ENCODE data around the gene PLCL2. TPM values are rescaled to one million over a fixed set of nuclear protein-coding genes. Genes with fewer than 3 reads are reported as not detected.
A peak's percentile ranks its signal among the peaks of the same experiment; 100 is the strongest.

The PLCL2 gene
- total RNA-seq, 1 experiment from 2014 or later, result 3.0 TPM

DNA sequence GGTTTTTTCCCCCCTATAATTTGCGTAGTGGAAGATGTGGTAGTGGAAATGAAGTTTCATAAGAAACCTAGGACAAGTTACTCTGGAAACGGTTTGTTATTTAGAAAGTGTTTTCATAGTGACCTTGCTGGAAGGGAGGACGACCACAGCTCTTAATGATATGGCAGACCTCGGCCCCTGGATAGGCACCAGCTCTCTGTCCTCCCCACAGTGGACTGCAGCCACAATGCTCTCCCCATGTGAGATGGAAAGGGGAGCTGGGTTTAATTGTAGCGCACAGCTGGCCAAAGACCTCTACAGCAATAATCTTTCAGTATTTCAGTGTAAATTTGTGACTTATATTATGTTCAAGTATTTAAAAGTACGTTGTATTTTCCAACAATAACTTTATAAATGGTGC, 151.2 kb downstream of the PLCL2 start:
- POLR2A ChIA-PET, result no interaction called here

DNA sequence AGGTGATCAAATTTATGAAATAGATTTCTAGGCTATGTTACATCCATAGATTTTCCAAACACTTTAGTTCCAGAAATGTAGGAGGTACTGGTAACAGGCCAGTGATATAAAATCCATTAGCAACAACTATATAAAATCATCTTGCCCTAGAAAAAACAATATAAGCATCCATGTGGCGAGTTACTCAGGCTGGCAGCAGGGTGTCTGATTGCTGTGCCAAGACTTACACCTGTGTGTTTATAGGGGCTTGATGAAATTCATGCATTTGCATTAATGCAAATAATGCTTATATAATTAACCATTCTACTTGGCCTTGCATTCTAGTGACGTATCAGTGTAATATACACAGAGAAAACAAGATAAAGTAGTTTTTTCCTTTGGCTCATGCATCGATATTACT, 153.4 kb downstream of the PLCL2 start:
- Histone ChIP-seq H3K4me3 (ENCODE audit: low read depth in 2 of 2, low read length in 2 of 2) (no peak overlapping the region), H3K4me1 (ENCODE audit: control insufficient read depth, insufficient read depth, low read length) (peaks cover 4% of the 10 kb centered on the region), H3K36me3 (ENCODE audit: control insufficient read depth, insufficient read depth, low read length) (no peaks in the 10 kb centered on the region), H3K27me3 (ENCODE audit: control insufficient read depth, insufficient read depth, low read length) (no peaks in the 10 kb centered on the region), H3K9me3 (ENCODE audit: control insufficient read depth, insufficient read depth, low read depth, low read length) (no peaks in the 10 kb centered on the region), H3K27ac (ENCODE audit: low read length) (no peak overlapping the region)
- in situ Hi-C loops (cut with HindIII; ENCODE audit: low pct_unique_long_range_greater_than_20kb, low sequenced_read_pairs), result no loop called here
- CTCF ChIA-PET, result interaction anchor here (0.6 kb wide), 1 partner anchor 188 kb away, joined by 5 read pairs; no protein-coding TSS in a partner anchor
- no TSS peak for BruUV-seq (replicated peaks)
- intact Hi-C loops (cut with micrococcal nuclease; ENCODE audit: unreplicated experiment), result loop anchor here (10.0 kb wide), 2 partner anchors 197 to 433 kb away; partner anchors contain the start of gene DAZL
- POLR2A ChIA-PET, result no interaction called here
- DNase-seq (ENCODE audit: low read depth, low spot score), result no peak
- no peak for TF ChIP-seq POLR2AphosphoS5 (IDR thresholded peaks at IDR 0.05; ENCODE audit: low read depth, low read length)
- no peak for TF ChIP-seq SIN3A (IDR thresholded peaks at IDR 0.05; ENCODE audit: borderline replicate concordance, insufficient read depth, low read depth, low read length)
- TF ChIP-seq CTCF (IDR thresholded peaks at IDR 0.05), result no peak
- TF ChIP-seq TCF7L2 (IDR thresholded peaks at IDR 0.05; ENCODE audit: low read depth, low read length), result no peak
- TF ChIP-seq, protein P1, sequence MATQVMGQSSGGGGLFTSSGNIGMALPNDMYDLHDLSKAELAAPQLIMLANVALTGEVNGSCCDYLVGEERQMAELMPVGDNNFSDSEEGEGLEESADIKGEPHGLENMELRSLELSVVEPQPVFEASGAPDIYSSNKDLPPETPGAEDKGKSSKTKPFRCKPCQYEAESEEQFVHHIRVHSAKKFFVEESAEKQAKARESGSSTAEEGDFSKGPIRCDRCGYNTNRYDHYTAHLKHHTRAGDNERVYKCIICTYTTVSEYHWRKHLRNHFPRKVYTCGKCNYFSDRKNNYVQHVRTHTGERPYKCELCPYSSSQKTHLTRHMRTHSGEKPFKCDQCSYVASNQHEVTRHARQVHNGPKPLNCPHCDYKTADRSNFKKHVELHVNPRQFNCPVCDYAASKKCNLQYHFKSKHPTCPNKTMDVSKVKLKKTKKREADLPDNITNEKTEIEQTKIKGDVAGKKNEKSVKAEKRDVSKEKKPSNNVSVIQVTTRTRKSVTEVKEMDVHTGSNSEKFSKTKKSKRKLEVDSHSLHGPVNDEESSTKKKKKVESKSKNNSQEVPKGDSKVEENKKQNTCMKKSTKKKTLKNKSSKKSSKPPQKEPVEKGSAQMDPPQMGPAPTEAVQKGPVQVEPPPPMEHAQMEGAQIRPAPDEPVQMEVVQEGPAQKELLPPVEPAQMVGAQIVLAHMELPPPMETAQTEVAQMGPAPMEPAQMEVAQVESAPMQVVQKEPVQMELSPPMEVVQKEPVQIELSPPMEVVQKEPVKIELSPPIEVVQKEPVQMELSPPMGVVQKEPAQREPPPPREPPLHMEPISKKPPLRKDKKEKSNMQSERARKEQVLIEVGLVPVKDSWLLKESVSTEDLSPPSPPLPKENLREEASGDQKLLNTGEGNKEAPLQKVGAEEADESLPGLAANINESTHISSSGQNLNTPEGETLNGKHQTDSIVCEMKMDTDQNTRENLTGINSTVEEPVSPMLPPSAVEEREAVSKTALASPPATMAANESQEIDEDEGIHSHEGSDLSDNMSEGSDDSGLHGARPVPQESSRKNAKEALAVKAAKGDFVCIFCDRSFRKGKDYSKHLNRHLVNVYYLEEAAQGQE (IDR thresholded peaks at IDR 0.05; ENCODE audit: insufficient read depth in 1 of 2, low read depth in 2 of 2, low read length in 1 of 2), result no peak
- no peak for ATAC-seq

More for the DNA sequence above, 151.2 kb downstream of the PLCL2 start:
- DNase-seq (ENCODE audit: low read depth, low spot score) (no peak), ATAC-seq (no peak)
- H3K27ac ChIP-seq (ENCODE audit: low read length), result no peak overlapping the region
- peaks cover 4% of the 10 kb centered on the region for H3K4me1 ChIP-seq (ENCODE audit: control insufficient read depth, insufficient read depth, low read length)
- H3K36me3 ChIP-seq (ENCODE audit: control insufficient read depth, insufficient read depth, low read length), result no peaks in the 10 kb centered on the region
- BruUV-seq (replicated peaks), result no TSS peak
- no peak for TF ChIP-seq SIN3A (IDR thresholded peaks at IDR 0.05; ENCODE audit: borderline replicate concordance, insufficient read depth, low read depth, low read length)
- CTCF ChIA-PET, result no interaction called here
- intact Hi-C loops (cut with micrococcal nuclease; ENCODE audit: unreplicated experiment) (loop anchor here (10.0 kb wide), 2 partner anchors 199 to 431 kb away; partner anchors contain the start of gene DAZL), in situ Hi-C loops (cut with HindIII; ENCODE audit: low pct_unique_long_range_greater_than_20kb, low sequenced_read_pairs) (no loop called here)
- no peaks in the 10 kb centered on the region for H3K9me3 ChIP-seq (ENCODE audit: control insufficient read depth, insufficient read depth, low read depth, low read length)
- no peak overlapping the region for H3K4me3 ChIP-seq (ENCODE audit: low read depth in 2 of 2, low read length in 2 of 2)
- H3K27me3 ChIP-seq (ENCODE audit: control insufficient read depth, insufficient read depth, low read length), result no peaks in the 10 kb centered on the region

DNA sequence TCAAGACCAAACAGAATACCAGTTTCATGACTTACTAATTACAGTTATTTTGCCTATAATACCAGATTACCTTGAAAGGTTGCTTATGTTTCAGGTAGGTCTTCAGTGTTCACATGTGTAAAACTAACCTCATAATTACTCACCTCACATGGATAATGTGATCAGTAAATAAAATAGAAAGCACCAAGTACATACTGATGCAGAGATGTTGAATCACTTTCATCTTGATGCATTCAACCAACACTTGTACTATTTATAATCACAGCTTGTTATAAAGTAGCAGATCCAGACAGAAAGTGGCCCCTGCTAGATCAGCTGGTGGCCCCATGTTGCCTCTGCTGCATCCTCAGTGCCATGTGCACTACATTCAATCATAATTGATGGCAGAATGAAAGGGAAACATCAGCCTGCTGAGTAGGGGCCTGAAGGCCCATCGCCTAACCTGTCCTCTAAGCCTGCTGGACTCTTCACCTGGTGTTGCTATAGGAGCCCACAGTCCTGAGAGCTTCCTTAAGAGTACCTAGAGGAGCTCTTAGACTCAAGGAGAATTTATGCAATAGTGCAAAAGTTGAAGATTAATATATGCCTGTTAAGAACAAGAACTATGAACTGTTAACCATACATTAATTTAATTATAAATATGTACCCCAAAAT, 154.3 kb downstream of the PLCL2 start:
- Histone ChIP-seq H3K9me3 (ENCODE audit: control insufficient read depth, insufficient read depth, low read depth, low read length) (no peaks in the 10 kb centered on the region), H3K27me3 (ENCODE audit: control insufficient read depth, insufficient read depth, low read length) (no peaks in the 10 kb centered on the region), H3K27ac (ENCODE audit: low read length) (peak overlapping the region; percentile 2; the same call in 1 of the 2 replicates), H3K4me1 (ENCODE audit: control insufficient read depth, insufficient read depth, low read length) (peaks cover 4% of the 10 kb centered on the region), H3K36me3 (ENCODE audit: control insufficient read depth, insufficient read depth, low read length) (no peaks in the 10 kb centered on the region), H3K4me3 (ENCODE audit: low read depth in 2 of 2, low read length in 2 of 2) (no peak overlapping the region)
- TF ChIP-seq POLR2AphosphoS5 (IDR thresholded peaks at IDR 0.05; ENCODE audit: low read depth, low read length), result no peak
- no peak for TF ChIP-seq TCF7L2 (IDR thresholded peaks at IDR 0.05; ENCODE audit: low read depth, low read length)
- no peak for TF ChIP-seq CTCF (IDR thresholded peaks at IDR 0.05)
- no peak for TF ChIP-seq SIN3A (IDR thresholded peaks at IDR 0.05; ENCODE audit: borderline replicate concordance, insufficient read depth, low read depth, low read length)
- TF ChIP-seq, protein P1 (IDR thresholded peaks at IDR 0.05; ENCODE audit: insufficient read depth in 1 of 2, low read depth in 2 of 2, low read length in 1 of 2), result no peak
- POLR2A ChIA-PET, result no interaction called here
- CTCF ChIA-PET, result no interaction called here
- ATAC-seq (peak; percentile 68), DNase-seq (ENCODE audit: low read depth, low spot score) (no peak)
- in situ Hi-C loops (cut with HindIII; ENCODE audit: low pct_unique_long_range_greater_than_20kb, low sequenced_read_pairs) (no loop called here), intact Hi-C loops (cut with micrococcal nuclease; ENCODE audit: unreplicated experiment) (loop anchor here (10.0 kb wide), 2 partner anchors 196 to 434 kb away; partner anchors contain the start of gene DAZL)
- no TSS peak for BruUV-seq (replicated peaks)

Data from Panc1 (cell line).